HuH-7 (cell line): Measurements from ENCODE around the gene CBARP.

ENCODE experiments used
- DNase-seq: peaks from one replicate; pipeline ENCODE4 v3.0.0; 2011; ENCODE audit warnings: low spot score

The CBARP gene

GRCh38 chr19:1238369-1239303 is 831 bp upstream of the CBARP start:
- DNase-seq: no peak

GRCh38 chr19:1237027-1237659 is 662 bp downstream of the CBARP start:
- no peak for DNase-seq

- no peak for DNase-seq
These were observed 1.2 kb downstream of the CBARP start for GRCh38 chr19:1236576-1236975.

GRCh38 chr19:1235625-1236538 is 1.9 kb downstream of the CBARP start:
- DNase-seq: no peak

GRCh38 chr19:1234955-1235380 is 2.8 kb downstream of the CBARP start:
- DNase-seq: no peak

GRCh38 chr19:1234051-1234954 is 3.5 kb downstream of the CBARP start:
- no peak for DNase-seq

GRCh38 chr19:1233115-1233667 is 4.6 kb downstream of the CBARP start:
- no peak for DNase-seq

GRCh38 chr19:1232652-1233072 is 5.1 kb downstream of the CBARP start:
- no peak for DNase-seq

GRCh38 chr19:1231729-1232637 is 5.8 kb downstream of the CBARP start:
- DNase-seq: no peak

- no peak for DNase-seq
These were observed 6.9 kb downstream of the CBARP start for GRCh38 chr19:1230783-1231489.

GRCh38 chr19:1229924-1230782 is 7.7 kb downstream of the CBARP start:
- DNase-seq: no peak

GRCh38 chr19:1229056-1229923 is 8.5 kb downstream of the CBARP start:
- no peak for DNase-seq

GRCh38 chr19:1228161-1228957 is 9.4 kb downstream of the CBARP start:
- no peak for DNase-seq

GRCh38 chr19:1227304-1228054 is 10.3 kb downstream of the CBARP start:
- DNase-seq: no peak

- no peak for DNase-seq
These were observed 11.1 kb downstream of the CBARP start for GRCh38 chr19:1226522-1227303.
